HepG2 (cell line): Measurements from ENCODE around the gene CDK9. TPM values are rescaled to one million over a fixed set of nuclear protein-coding genes. Genes with fewer than 3 reads are reported as not detected.

Source experiments
- AHR ChIP-seq: IDR thresholded peaks from 2 replicates; pipeline ENCODE4 v1.6.1; 2018; ENCODE audit warnings: missing genetic modification reagents, missing compliant biosample characterization
- ERF ChIP-seq: IDR thresholded peaks from 2 replicates; pipeline ENCODE4 v1.6.1; 2018; ENCODE audit warnings: missing biosample characterization, missing genetic modification reagents
- FLYWCH1 ChIP-seq: sonication (generic); formaldehyde crosslinking; IDR thresholded peaks from 2 replicates; pipeline ENCODE4 v1.8.1; 2023; ENCODE audit warnings: mild to moderate bottlenecking, missing genetic modification reagents
- HDAC1 ChIP-seq: sonication (generic); formaldehyde crosslinking; IDR thresholded peaks from 2 replicates; pipeline ENCODE4 v1.5.1; 2020; ENCODE audit warnings: mild to moderate bottlenecking, missing genetic modification reagents
- HMGA1 ChIP-seq: sonication (generic); formaldehyde crosslinking; conservative IDR thresholded peaks from 2 replicates; pipeline ENCODE4 v1.4.0; 2020; ENCODE audit warnings: missing genetic modification reagents
- PATZ1 ChIP-seq: sonication (generic); formaldehyde crosslinking; IDR thresholded peaks from 2 replicates; pipeline ENCODE4 v1.4.0; 2020; ENCODE audit warnings: missing genetic modification reagents
- PCBP1 ChIP-seq: fragments of 200-400 bp; formaldehyde crosslinking; IDR thresholded peaks from 2 replicates; pipeline ENCODE4 v1.6.1; 2017; ENCODE audit warnings: mild to moderate bottlenecking, low read depth, low read length, borderline replicate concordance
- RARA ChIP-seq: IDR thresholded peaks from 2 replicates; pipeline ENCODE4 v1.6.1; 2016; ENCODE audit warnings: missing genetic modification reagents, missing compliant biosample characterization
- RFXANK ChIP-seq: IDR thresholded peaks from 2 replicates; pipeline ENCODE4 v1.6.1; 2016
- SIN3A ChIP-seq: IDR thresholded peaks from 2 replicates; pipeline ENCODE4 v1.6.1; 2011; ENCODE audit warnings: low read depth, mild to moderate bottlenecking, control low read depth, low read length, borderline replicate concordance
- SP1 ChIP-seq, 2 experiments: fragments of 450-650 bp in 1 of 2; sonication (generic) in 1 of 2; formaldehyde crosslinking in 1 of 2; IDR thresholded peaks; 2 replicates each; pipeline versions ENCODE4 v1.4.0 to v1.6.1; 2016 to 2020; ENCODE audit warnings: missing genetic modification reagents in 1 of 2
- TP53 ChIP-seq: sonication (generic); formaldehyde crosslinking; conservative IDR thresholded peaks from 2 replicates; pipeline ENCODE4 v1.4.0; 2020; ENCODE audit warnings: missing genetic modification reagents
- ZFYVE20 ChIP-seq: sonication (generic); formaldehyde crosslinking; IDR thresholded peaks from 2 replicates; pipeline ENCODE4 v1.8.0; 2023; ENCODE audit warnings: low read depth, mild to moderate bottlenecking, moderate library complexity, missing genetic modification reagents, borderline replicate concordance
- ZNF225 ChIP-seq: sonication (generic); formaldehyde crosslinking; IDR thresholded peaks from 2 replicates; pipeline ENCODE4 v1.4.0; 2020; ENCODE audit warnings: mild to moderate bottlenecking, missing genetic modification reagents
- ZNF484 ChIP-seq: sonication (generic); formaldehyde crosslinking; IDR thresholded peaks from 2 replicates; pipeline ENCODE4 v1.5.1; 2020; ENCODE audit warnings: mild to moderate bottlenecking, low read depth, missing genetic modification reagents, borderline replicate concordance
- ZNF639 ChIP-seq: conservative IDR thresholded peaks from 2 replicates; pipeline ENCODE4 v1.6.1; 2018; ENCODE audit warnings: missing genetic modification reagents
- ZNF644 ChIP-seq: IDR thresholded peaks from 2 replicates; pipeline ENCODE4 v1.6.1; 2016; ENCODE audit warnings: low read depth
- polyA plus RNA-seq, 8 experiments: library from polyadenylated mRNA; depleted of rRNA in 3 of 8; stranded (reverse) in 7 of 8; unstranded in 1 of 8; fragments of >200 nt; fragmentation: Illumina TruSeq in 4 of 8; extraction: Trizol in 4 of 8; gene quantifications; 2 replicates each; pipeline versions ENCODE4 v1.2.1 to v1.2.3, GENCODE V29; 2011 to 2016; ENCODE audit warnings: low read depth in 4 of 8, missing spikeins in 1 of 8, mixed read lengths in 1 of 8; ENCODE audit not compliant: insufficient read depth in 1 of 8
- total RNA-seq, 5 experiments: library from RNA; depleted of rRNA; stranded (reverse); fragments of >200 nt; fragmentation: Illumina TruSeq; extraction: Trizol; gene quantifications; 2 replicates each; pipeline ENCODE4 v1.2.3, GENCODE V29; 2016; ENCODE audit warnings: low read depth in 1 of 5
- TF ChIP-seq, protein P1 (sequence below): sonication (generic); formaldehyde crosslinking; IDR thresholded peaks from 2 replicates; pipeline ENCODE4 v1.4.0; 2020; ENCODE audit warnings: missing genetic modification reagents
- TF ChIP-seq, protein P2 (sequence below): IDR thresholded peaks from 2 replicates; pipeline ENCODE4 v1.6.1; 2018; ENCODE audit warnings: missing genetic modification reagents, mild to moderate bottlenecking, missing compliant biosample characterization

The CDK9 gene
- total and polyA plus RNA-seq, 2 of the 13 experiments (the other 11 are each of a cell fraction or from before 2014, with no cell fraction given), result 16.8 to 21.5 TPM

DNA sequence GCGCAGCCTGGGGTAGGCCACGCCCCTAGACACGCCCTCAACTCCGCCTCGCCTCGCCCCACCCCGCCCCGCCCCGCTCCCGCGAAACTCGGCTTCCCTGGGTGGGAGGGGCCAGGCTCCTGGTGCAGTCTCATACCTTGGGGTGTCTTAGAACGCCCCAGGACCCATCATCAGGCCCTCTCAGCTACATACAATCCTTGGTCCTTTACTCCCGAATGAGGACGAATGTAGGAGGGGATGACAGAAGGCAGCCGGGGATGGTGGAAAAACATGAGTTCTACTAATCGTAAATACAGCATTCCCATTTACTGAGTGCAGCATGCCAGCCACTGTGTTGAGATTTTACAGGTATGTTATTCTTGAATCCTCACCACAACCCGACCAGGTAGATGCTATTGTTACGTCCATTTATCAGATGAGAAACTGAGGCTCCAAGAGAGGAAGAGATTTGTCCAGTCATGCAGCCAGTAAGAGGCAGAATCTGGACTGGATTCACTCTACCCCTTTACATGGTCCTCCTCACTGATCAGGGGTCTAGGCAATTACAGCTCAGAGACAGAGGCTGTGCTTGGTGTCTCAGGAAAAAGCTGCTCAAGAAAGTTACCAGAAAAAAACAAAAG is 14.2 kb upstream of the CDK9 start (continued):
- TF ChIP-seq ZNF644 (no peak), PCBP1 (no peak), PATZ1 (CRISPR knock-in tag) (peak; percentile 11; the same call in 1 of the 2 replicates), TP53 (no peak), HDAC1 (CRISPR knock-in tag) (0 out of 2 replicates have a peak, but pooled peaks have one; percentile 22), HMGA1 (CRISPR knock-in tag) (no peak), SIN3A (no peak), SP1 (IDR thresholded peaks at IDR 0.05) (no peak), SP1 (CRISPR knock-in tag; IDR thresholded peaks at IDR 0.05) (no peak), ZFYVE20 (CRISPR knock-in tag) (no peak), AHR (CRISPR knock-in tag) (no peak), FLYWCH1 (CRISPR knock-in tag) (no peak), ZNF639 (no peak), ERF (CRISPR knock-in tag) (no peak), ZNF484 (no peak), RARA (CRISPR knock-in tag) (no peak), ZNF225 (CRISPR knock-in tag) (no peak), RFXANK (CRISPR knock-in tag) (no peak)
- TF ChIP-seq, protein P1, sequence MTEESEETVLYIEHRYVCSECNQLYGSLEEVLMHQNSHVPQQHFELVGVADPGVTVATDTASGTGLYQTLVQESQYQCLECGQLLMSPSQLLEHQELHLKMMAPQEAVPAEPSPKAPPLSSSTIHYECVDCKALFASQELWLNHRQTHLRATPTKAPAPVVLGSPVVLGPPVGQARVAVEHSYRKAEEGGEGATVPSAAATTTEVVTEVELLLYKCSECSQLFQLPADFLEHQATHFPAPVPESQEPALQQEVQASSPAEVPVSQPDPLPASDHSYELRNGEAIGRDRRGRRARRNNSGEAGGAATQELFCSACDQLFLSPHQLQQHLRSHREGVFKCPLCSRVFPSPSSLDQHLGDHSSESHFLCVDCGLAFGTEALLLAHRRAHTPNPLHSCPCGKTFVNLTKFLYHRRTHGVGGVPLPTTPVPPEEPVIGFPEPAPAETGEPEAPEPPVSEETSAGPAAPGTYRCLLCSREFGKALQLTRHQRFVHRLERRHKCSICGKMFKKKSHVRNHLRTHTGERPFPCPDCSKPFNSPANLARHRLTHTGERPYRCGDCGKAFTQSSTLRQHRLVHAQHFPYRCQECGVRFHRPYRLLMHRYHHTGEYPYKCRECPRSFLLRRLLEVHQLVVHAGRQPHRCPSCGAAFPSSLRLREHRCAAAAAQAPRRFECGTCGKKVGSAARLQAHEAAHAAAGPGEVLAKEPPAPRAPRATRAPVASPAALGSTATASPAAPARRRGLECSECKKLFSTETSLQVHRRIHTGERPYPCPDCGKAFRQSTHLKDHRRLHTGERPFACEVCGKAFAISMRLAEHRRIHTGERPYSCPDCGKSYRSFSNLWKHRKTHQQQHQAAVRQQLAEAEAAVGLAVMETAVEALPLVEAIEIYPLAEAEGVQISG, result no peak
- TF ChIP-seq, protein P2, sequence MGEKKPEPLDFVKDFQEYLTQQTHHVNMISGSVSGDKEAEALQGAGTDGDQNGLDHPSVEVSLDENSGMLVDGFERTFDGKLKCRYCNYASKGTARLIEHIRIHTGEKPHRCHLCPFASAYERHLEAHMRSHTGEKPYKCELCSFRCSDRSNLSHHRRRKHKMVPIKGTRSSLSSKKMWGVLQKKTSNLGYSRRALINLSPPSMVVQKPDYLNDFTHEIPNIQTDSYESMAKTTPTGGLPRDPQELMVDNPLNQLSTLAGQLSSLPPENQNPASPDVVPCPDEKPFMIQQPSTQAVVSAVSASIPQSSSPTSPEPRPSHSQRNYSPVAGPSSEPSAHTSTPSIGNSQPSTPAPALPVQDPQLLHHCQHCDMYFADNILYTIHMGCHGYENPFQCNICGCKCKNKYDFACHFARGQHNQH, result no peak
